Measurements from ENCODE around the gene PHF20. TPM values are rescaled to one million over a fixed set of nuclear protein-coding genes. Genes with fewer than 3 reads are reported as not detected.
A peak's percentile ranks its signal among the peaks of the same experiment; 100 is the strongest.
"Not testable (repeated sequence)": the region's sequence is repeated elsewhere in the genome, so short reads cannot be mapped to it uniquely, and the experiment has no call there.

The PHF20 gene
- total RNA-seq, 4 donors from 2014 or later: 28.0 to 51.7 (median 35.2) TPM

DNA sequence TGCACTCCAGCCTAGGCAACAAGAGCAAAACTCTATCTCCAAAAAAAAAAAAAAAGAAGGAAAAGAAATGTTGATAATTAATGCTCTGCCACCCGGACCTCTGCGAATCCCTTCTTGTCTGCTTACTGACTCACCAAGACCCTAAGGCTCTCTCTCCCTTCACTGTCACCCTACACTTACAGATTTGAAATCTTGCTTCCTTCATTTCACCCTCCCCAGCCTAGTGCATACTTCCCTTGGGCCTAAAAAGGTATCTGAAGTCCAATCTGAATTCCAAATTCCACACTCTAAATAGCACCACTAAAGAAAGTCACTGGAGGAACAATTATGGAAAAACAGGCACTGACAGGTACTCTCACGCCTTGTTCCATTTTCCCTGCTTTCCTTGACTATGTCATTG lies 9.4 kb upstream of the PHF20 start:
- DNase-seq: no peak
- Histone ChIP-seq H3K36me3 (no peaks in the 10 kb centered on the region), H3K4me1 (peaks cover 0 to 2% of the 10 kb centered on the region in 2 donors), H3K4me3 (replicated peaks in 1 of 3) (no peak overlapping the region), H3K9me3 (no peaks in the 10 kb centered on the region), H3K27me3 (no peaks in the 10 kb centered on the region), H3K27ac (no peak overlapping the region)
- intact Hi-C loops (cut with DNase I): no loop called here
- WGBS, 2 donors: 93 to 94% methylated on average over 3 of the region's 3 CpGs
- TF ChIP-seq POLR2A (IDR thresholded peaks at IDR 0.05): no peak
- TF ChIP-seq, protein P1, sequence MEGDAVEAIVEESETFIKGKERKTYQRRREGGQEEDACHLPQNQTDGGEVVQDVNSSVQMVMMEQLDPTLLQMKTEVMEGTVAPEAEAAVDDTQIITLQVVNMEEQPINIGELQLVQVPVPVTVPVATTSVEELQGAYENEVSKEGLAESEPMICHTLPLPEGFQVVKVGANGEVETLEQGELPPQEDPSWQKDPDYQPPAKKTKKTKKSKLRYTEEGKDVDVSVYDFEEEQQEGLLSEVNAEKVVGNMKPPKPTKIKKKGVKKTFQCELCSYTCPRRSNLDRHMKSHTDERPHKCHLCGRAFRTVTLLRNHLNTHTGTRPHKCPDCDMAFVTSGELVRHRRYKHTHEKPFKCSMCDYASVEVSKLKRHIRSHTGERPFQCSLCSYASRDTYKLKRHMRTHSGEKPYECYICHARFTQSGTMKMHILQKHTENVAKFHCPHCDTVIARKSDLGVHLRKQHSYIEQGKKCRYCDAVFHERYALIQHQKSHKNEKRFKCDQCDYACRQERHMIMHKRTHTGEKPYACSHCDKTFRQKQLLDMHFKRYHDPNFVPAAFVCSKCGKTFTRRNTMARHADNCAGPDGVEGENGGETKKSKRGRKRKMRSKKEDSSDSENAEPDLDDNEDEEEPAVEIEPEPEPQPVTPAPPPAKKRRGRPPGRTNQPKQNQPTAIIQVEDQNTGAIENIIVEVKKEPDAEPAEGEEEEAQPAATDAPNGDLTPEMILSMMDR (IDR thresholded peaks at IDR 0.05): no peak

DNA sequence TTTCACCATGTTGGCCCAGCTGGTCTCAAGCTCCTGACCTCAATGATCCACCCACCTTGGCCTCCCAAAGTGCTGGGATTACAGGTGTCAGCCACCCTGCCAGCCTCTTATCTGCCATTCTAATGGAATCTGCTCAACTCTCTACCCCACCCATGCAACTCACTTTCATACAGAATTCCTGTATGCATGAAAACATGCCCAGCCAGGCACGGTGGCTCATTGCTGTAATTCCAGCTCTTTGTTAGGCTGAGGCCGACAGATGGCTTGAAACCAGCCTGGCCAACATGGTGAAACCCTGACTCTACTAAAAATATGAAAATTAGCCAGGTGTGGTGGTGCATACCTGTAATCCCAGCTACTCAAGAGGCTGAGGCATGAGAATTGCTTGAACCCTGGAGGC lies 6.9 kb upstream of the PHF20 start:
- intact Hi-C loops (cut with DNase I); DNase-seq; H3K9me3 ChIP-seq; H3K27me3 ChIP-seq; H3K27ac ChIP-seq; H3K4me3 ChIP-seq (replicated peaks in 1 of 3); H3K36me3 ChIP-seq: not testable (repeated sequence)
- peaks cover 11 to 25% of the 10 kb centered on the region in 2 donors for H3K4me1 ChIP-seq
- 83 to 95% methylated on average over 2 of the region's 2 CpGs for WGBS, 2 donors

DNA sequence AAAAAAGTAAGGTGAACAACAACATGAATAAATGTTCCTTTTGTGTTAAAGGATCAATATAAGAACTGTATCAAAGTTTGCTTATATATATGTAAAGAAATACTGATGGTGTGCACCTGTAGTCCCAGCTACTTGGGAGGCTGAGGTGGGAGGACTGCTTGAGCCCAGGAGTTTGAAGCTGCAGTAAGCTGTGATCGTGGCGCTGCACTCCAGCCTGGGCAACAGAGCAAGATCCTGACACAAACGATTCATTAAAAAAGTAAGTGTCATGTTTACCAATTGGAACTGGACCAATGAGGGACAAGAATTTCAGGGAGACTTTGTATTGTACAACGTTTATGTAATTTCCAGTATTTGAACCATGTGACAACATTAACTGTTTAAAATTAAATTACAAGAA lies 5.0 kb upstream of the PHF20 start:
- no peak for TF ChIP-seq POLR2A (IDR thresholded peaks at IDR 0.05)
- TF ChIP-seq, protein P1 (IDR thresholded peaks at IDR 0.05): no peak
- intact Hi-C loops (cut with DNase I): no loop called here
- Histone ChIP-seq H3K36me3 (no peaks in the 10 kb centered on the region), H3K4me1 (peaks cover 15 to 37% of the 10 kb centered on the region in 2 donors), H3K27me3 (no peaks in the 10 kb centered on the region), H3K27ac (peak overlapping the region in 1 of 3 donors; percentile 93), H3K4me3 (replicated peaks in 1 of 3) (no peak overlapping the region), H3K9me3 (no peaks in the 10 kb centered on the region)
- 85 to 87% methylated on average over 4 of the region's 4 CpGs for WGBS, 2 donors
- no peak for DNase-seq

DNA sequence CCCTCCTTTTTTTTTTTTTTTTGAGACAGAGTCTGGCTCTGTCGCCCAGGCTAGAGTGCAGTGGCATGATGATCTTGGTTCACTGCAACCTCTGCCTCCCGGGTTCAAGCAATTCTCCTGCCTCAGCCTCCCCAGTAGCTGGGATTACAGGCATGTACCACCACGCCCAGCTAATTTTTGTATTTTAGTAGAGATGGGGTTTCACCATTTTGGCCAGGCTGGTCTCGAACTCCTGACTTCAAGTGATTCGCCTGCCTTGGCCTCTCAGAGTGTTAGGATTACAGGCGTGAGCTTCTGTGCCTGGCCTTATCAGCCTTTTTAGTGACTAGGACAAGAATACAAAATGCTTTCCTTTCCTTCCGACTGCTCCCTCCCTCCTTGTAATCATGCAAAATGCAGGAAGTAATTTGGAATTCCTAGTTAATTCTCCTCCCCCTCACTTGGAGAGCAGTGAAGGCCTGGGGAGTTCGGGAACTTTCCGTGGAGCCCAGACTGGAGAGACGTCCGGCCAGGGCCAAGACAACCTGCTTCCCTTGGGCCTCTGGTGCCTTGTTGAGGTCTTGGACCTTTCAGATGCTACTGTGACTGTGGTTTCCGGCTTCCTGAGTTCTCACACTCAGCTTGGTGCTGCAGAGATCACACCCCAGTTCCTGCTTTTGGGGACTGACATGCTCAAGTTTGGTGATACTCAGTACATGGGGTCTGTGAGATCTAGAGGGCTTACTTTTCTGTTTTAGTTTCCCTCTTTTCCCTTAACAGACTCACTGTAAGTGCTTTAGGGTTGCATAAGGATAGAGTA lies 3.9 kb upstream of the PHF20 start:
- 61 to 67% methylated on average over 12 of the region's 12 CpGs for WGBS, 2 donors
- intact Hi-C loops (cut with DNase I): no loop called here

DNA sequence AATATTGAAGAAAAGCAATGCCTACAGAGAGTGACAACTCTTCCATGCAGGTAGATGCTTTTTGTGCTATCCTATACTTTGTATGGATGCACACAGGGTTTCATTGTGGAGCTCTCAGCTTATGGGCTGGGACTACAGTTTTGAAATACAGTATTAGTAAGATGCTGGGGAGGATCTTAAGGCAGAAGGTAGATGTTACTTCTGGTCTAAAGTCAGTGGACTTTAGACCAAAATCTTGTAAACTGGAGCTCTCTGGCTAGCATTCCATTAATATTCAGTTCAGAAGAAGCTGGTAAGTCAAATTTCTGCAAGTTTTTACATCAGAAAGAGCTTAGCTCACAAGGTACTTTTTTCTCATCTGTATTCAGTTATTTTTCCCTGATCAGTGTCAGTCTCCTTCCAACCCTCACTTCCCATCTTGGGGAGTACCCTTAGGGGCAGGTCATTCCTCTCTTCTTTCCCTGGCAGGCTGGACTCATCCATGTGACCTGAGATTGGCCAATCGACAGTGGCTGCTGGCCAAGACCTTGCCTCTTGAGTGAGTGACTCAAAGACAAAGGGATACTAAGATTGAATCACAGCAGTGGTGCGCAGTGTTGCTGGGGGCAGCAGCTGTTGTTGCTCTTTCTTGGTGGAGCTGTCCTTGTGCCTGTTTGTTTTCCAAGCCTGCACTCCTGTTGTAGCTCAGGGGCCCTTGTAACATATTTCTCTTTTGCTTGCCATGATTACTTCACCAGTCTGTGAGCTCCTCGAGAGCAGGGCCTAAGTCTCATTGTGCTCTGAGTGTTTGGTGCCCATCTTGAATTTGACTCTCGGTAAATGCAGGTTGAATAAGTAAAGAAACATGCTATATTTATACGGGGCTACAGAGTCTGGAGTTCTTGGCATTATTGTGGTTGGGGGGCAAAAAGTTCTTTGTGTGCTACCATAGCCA lies 2.8 kb upstream of the PHF20 start:
- 26 to 32% methylated on average over 5 of the region's 5 CpGs for WGBS, 2 donors
- intact Hi-C loops (cut with DNase I): no loop called here
- peaks cover 23 to 50% of the 10 kb centered on the region in 2 donors for H3K4me1 ChIP-seq
- H3K9me3 ChIP-seq: no peaks in the 10 kb centered on the region
- H3K4me3 ChIP-seq (replicated peaks in 1 of 3): no peak overlapping the region
- H3K27me3 ChIP-seq: no peaks in the 10 kb centered on the region
- no peaks in the 10 kb centered on the region for H3K36me3 ChIP-seq
- H3K27ac ChIP-seq: peak overlapping the region; percentile 89 to 93 (median 93)
- DNase-seq: peak; percentile 96 to 98
- peak in 1 of 2 donors; percentile 73 for TF ChIP-seq POLR2A (IDR thresholded peaks at IDR 0.05)
- TF ChIP-seq, protein P1 (IDR thresholded peaks at IDR 0.05): peak in 1 of 6 experiments; percentile 6

More for the DNA sequence above, 3.9 kb upstream of the PHF20 start:
- Histone ChIP-seq H3K4me1 (peaks cover 17 to 39% of the 10 kb centered on the region in 2 donors), H3K9me3 (no peaks in the 10 kb centered on the region), H3K4me3 (replicated peaks in 1 of 3) (no peak overlapping the region), H3K36me3 (no peaks in the 10 kb centered on the region), H3K27ac (peak overlapping the region; percentile 89 to 93 (median 93)), H3K27me3 (no peaks in the 10 kb centered on the region)
- TF ChIP-seq POLR2A (IDR thresholded peaks at IDR 0.05): peak in 1 of 2 donors; percentile 28
- TF ChIP-seq, protein P1 (IDR thresholded peaks at IDR 0.05): no peak
- peak; percentile 25 to 31 for DNase-seq
